ENCODE measurements around the gene UBASH3A. TPM values are rescaled to one million over a fixed set of nuclear protein-coding genes. Genes with fewer than 3 reads are reported as not detected.
"Not testable (repeated sequence)": the region's sequence is repeated elsewhere in the genome, so short reads cannot be mapped to it uniquely, and the experiment has no call there.

Gene UBASH3A
- polyA plus RNA-seq, 3 donors: not detected

DNA sequence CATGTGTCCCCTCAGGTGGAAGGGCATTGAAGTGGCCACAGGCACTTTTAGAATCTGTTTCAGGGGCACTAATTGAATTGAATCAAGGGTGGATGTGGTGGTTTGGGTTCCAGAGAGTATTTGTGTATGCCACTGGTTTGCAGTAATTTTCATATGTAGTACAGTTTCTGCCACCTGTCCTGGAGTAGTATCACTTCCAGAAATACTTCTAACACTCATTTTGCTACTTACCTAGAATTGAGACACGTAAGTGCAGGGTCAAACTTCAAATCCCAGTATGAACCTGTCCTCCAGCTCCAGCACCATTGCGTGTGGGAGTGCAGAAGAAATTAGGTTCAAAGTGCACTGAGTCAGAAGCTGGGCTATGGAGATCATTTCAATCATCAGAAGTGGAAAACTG is 65.6 kb downstream of the UBASH3A start:
- TF ChIP-seq, protein P1, sequence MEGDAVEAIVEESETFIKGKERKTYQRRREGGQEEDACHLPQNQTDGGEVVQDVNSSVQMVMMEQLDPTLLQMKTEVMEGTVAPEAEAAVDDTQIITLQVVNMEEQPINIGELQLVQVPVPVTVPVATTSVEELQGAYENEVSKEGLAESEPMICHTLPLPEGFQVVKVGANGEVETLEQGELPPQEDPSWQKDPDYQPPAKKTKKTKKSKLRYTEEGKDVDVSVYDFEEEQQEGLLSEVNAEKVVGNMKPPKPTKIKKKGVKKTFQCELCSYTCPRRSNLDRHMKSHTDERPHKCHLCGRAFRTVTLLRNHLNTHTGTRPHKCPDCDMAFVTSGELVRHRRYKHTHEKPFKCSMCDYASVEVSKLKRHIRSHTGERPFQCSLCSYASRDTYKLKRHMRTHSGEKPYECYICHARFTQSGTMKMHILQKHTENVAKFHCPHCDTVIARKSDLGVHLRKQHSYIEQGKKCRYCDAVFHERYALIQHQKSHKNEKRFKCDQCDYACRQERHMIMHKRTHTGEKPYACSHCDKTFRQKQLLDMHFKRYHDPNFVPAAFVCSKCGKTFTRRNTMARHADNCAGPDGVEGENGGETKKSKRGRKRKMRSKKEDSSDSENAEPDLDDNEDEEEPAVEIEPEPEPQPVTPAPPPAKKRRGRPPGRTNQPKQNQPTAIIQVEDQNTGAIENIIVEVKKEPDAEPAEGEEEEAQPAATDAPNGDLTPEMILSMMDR (IDR thresholded peaks at IDR 0.05): no peak
- no peaks in the 10 kb centered on the region for H3K36me3 ChIP-seq (replicated peaks in 1 of 2; ENCODE audit: control insufficient read depth in 1 of 2, insufficient read depth in 2 of 2, low read length in 2 of 2)
- Mint-ChIP-seq H3K4me1 (peaks cover 26% of the 10 kb centered on the region), H3K4me3 (no peak overlapping the region), H3K27me3 (ENCODE audit: low read depth in 3 of 3) (peaks cover 1 to 12% (median 1%) of the 10 kb centered on the region in 3 donors), H3K36me3 (no peaks in the 10 kb centered on the region), H3K27ac (no peak overlapping the region), H3K9me3 (peaks cover 0 to under 1% (median 0%) of the 10 kb centered on the region in 7 donors)
- H3K9ac ChIP-seq (ENCODE audit: insufficient read depth, low read length, poor library complexity, severe bottlenecking): no peak overlapping the region
- H3K79me2 ChIP-seq (ENCODE audit: insufficient read depth, low read length): no peaks in the 10 kb centered on the region
- no peaks in the 10 kb centered on the region for H3K27me3 ChIP-seq (ENCODE audit: control insufficient read depth in 2 of 2, insufficient read depth in 2 of 2, low read length in 2 of 2)
- intact Hi-C loops (cut with micrococcal nuclease): loop anchor here in 1 of 2 donors (10.0 kb wide), 1 partner anchor 654 kb away; no protein-coding TSS in a partner anchor
- peaks cover 19 to 23% of the 10 kb centered on the region in 2 donors for H3K4me1 ChIP-seq (ENCODE audit: control insufficient read depth in 1 of 2, insufficient read depth in 2 of 2, low read length in 2 of 2)
- no CpG with 5 or more reads among the region's 2 CpGs for WGBS (ENCODE audit: insufficient coverage)
- no peak for DNase-seq
- no peak overlapping the region for H3K4me3 ChIP-seq (replicated peaks in 1 of 3; ENCODE audit: low read depth in 2 of 3, low read length in 3 of 3)
- no peak overlapping the region for H2AFZ ChIP-seq (ENCODE audit: insufficient read depth, low read depth, low read length, poor library complexity, severe bottlenecking)
- H3K4me2 ChIP-seq (replicated peaks; ENCODE audit: extremely low read depth, low read length, poor library complexity, severe bottlenecking): no peak overlapping the region
- H4K20me1 ChIP-seq (ENCODE audit: insufficient read depth, low read length): no peaks in the 10 kb centered on the region
- H3K9me3 ChIP-seq (replicated peaks in 1 of 2; ENCODE audit: control insufficient read depth in 1 of 2, insufficient read depth in 1 of 2, low read length in 2 of 2): no peaks in the 10 kb centered on the region
- H3K27ac ChIP-seq (ENCODE audit: low read depth in 1 of 2, low read length in 2 of 2): no peak overlapping the region

DNA sequence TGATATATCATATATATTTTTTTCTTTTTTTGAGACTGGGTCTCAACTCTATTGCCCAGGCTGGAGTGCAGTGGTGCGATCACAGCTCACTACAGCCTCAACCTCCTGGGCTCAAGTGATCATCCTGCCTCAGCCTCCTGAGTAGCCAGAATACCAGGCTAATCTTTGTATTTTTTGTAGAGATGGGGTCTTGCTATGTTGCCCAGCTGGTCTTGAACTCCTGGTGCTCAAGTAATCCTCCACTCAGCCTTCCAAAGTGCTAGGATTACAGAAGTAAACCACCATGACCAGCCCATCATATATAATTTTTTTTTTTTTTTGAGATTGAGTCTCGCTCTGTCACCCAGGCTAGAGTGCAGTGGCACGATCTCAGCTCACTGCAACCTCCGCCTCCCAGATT is 66.0 kb downstream of the UBASH3A start:
- not testable (repeated sequence) for H3K36me3 Mint-ChIP-seq; H3K4me2 ChIP-seq (replicated peaks; ENCODE audit: extremely low read depth, low read length, poor library complexity, severe bottlenecking)
- intact Hi-C loops (cut with micrococcal nuclease): loop anchor here in 1 of 2 donors (10.0 kb wide), 1 partner anchor 655 kb away; no protein-coding TSS in a partner anchor

More for the DNA sequence above, 66.0 kb downstream of the UBASH3A start:
- DNase-seq; H2AFZ ChIP-seq (ENCODE audit: insufficient read depth, low read depth, low read length, poor library complexity, severe bottlenecking); H3K9ac ChIP-seq (ENCODE audit: insufficient read depth, low read length, poor library complexity, severe bottlenecking); H3K27me3 ChIP-seq (ENCODE audit: control insufficient read depth in 2 of 2, insufficient read depth in 2 of 2, low read length in 2 of 2); H4K20me1 ChIP-seq (ENCODE audit: insufficient read depth, low read length); H3K27ac ChIP-seq (ENCODE audit: low read depth in 1 of 2, low read length in 2 of 2); H3K36me3 ChIP-seq (replicated peaks in 1 of 2; ENCODE audit: control insufficient read depth in 1 of 2, insufficient read depth in 2 of 2, low read length in 2 of 2); H3K4me3 ChIP-seq (replicated peaks in 1 of 3; ENCODE audit: low read depth in 2 of 3, low read length in 3 of 3); H3K4me3 Mint-ChIP-seq; H3K79me2 ChIP-seq (ENCODE audit: insufficient read depth, low read length); H3K9me3 ChIP-seq (replicated peaks in 1 of 2; ENCODE audit: control insufficient read depth in 1 of 2, insufficient read depth in 1 of 2, low read length in 2 of 2); H3K9me3 Mint-ChIP-seq: not testable (repeated sequence)
- Mint-ChIP-seq H3K27me3 (ENCODE audit: low read depth in 3 of 3) (peaks cover 1 to 15% (median 3%) of the 10 kb centered on the region in 3 donors), H3K4me1 (peaks cover 22% of the 10 kb centered on the region), H3K27ac (peak overlapping the region in 1 of 7 donors; percentile 31)
- H3K4me1 ChIP-seq (ENCODE audit: control insufficient read depth in 1 of 2, insufficient read depth in 2 of 2, low read length in 2 of 2): peaks cover 14 to 18% of the 10 kb centered on the region in 2 donors
- no CpG with 5 or more reads among the region's 4 CpGs for WGBS (ENCODE audit: insufficient coverage)
